HCT116 (cell line): Measurements from ENCODE around the gene PKD2.

ENCODE experiments used
- ATF3 ChIP-seq: IDR thresholded peaks from 2 replicates; pipeline ENCODE4 v1.6.1; 2012
- CEBPB ChIP-seq: IDR thresholded peaks from 2 replicates; pipeline ENCODE4 v1.6.1; 2012; ENCODE audit warnings: low read depth
- CTCF ChIP-seq, 3 experiments: fragments of 200-600 bp in 1 of 3; sonication (generic) in 1 of 3; IDR thresholded peaks in 2 of 3; conservative IDR thresholded peaks in 1 of 3; 2 replicates each; pipeline ENCODE4 v1.5.1; 2012 to 2017; ENCODE audit warnings: low read depth in 2 of 3, low read length in 2 of 3, antibody characterized with exemption in 1 of 3, borderline replicate concordance in 1 of 3, control low read depth in 1 of 3, mild to moderate bottlenecking in 1 of 3, mixed read lengths in 1 of 3, mixed run types in 1 of 3, moderate library complexity in 1 of 3; ENCODE audit not compliant: insufficient read depth in 1 of 3
- EZH2 ChIP-seq: fragments of 200-600 bp; sonication (generic); IDR thresholded peaks from 2 replicates; pipeline ENCODE4 v1.6.1; 2017; ENCODE audit warnings: antibody characterized with exemption, mixed run types
- JUND ChIP-seq: IDR thresholded peaks from 2 replicates; pipeline ENCODE4 v1.6.1; 2012
- MAX ChIP-seq: IDR thresholded peaks from 2 replicates; pipeline ENCODE4 v1.6.1; 2012
- REST ChIP-seq: IDR thresholded peaks from 2 replicates; pipeline ENCODE4 v1.6.1; 2012; ENCODE audit warnings: low read depth
- SIN3A ChIP-seq: IDR thresholded peaks from 2 replicates; pipeline ENCODE4 v1.6.1; 2012; ENCODE audit warnings: low read depth
- SP1 ChIP-seq: IDR thresholded peaks from 2 replicates; pipeline ENCODE4 v1.6.1; 2012; ENCODE audit warnings: low read depth
- TCF7L2 ChIP-seq: IDR thresholded peaks from 2 replicates; pipeline ENCODE4 v1.7.0; 2011; ENCODE audit warnings: borderline replicate concordance, inconsistent platforms; ENCODE audit not compliant: insufficient read depth, insufficient read length; ENCODE audit errors: extremely low read depth
- ZBTB33 ChIP-seq: IDR thresholded peaks from 2 replicates; pipeline ENCODE4 v1.6.1; 2011; ENCODE audit warnings: mild to moderate bottlenecking, low read length, moderate library complexity; ENCODE audit not compliant: insufficient replicate concordance; ENCODE audit errors: extremely low read depth
- ZFX ChIP-seq: fragments of 450-650 bp; IDR thresholded peaks from 2 replicates; pipeline ENCODE4 v1.6.1; 2017

GRCh38 chr4:87983996-87984395 is 23.4 kb upstream of the PKD2 start:
- TF ChIP-seq SIN3A (no peak), CTCF (IDR thresholded peaks at IDR 0.05 in 2 of 3, conservative IDR thresholded peaks at IDR 0.05 in 1 of 3; ENCODE audit: borderline replicate concordance in 1 of 3, insufficient read depth in 1 of 3, low read depth in 2 of 3, low read length in 2 of 3) (no peak), REST (no peak), CEBPB (no peak), EZH2 (no peak), MAX (no peak), JUND (no peak), SP1 (no peak), TCF7L2 (no peak), ZBTB33 (no peak), ZFX (no peak), ATF3 (no peak)
